GM12892 (cell line): ENCODE measurements around the gene MTCL1.

Experiments used
- POLR2AphosphoS5 ChIP-seq: IDR thresholded peaks from 2 replicates; pipeline ENCODE4 v1.6.1; 2011; ENCODE audit warnings: low read depth, low read length, control low read depth
- TAF1 ChIP-seq: IDR thresholded peaks from 2 replicates; pipeline ENCODE4 v1.6.1; 2011; ENCODE audit warnings: low read depth, mild to moderate bottlenecking, control low read depth, low read length, borderline replicate concordance

DNA sequence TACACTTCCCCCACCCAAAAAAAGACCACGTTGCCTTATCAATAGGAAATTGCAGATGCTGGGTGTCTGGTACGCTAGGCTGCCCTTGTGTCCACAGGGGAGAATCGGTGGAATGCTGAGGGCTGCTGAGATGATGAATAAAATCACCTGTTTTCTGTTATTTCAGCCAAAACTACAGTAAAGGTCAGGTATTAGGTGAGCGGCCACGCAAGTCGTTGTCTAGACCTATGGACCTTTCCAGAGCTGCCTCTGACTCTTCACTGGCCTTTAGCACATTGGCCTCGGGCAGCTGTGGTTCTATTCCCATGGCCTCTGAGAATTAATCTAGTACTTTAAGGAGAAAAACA is 89.6 kb downstream of the MTCL1 start:
- TF ChIP-seq TAF1 (no peak), POLR2AphosphoS5 (no peak)
